HG02588 (cell line): ENCODE measurements around the gene MEX3C.

Experiments used
- ATAC-seq: cut with Tn5 transposase; IDR thresholded peaks from one replicate; pipeline ENCODE4 v1.9.1; 2021; ENCODE audit warnings: mild to moderate bottlenecking, moderate library complexity; ENCODE audit not compliant: unreplicated experiment

The MEX3C gene

DNA sequence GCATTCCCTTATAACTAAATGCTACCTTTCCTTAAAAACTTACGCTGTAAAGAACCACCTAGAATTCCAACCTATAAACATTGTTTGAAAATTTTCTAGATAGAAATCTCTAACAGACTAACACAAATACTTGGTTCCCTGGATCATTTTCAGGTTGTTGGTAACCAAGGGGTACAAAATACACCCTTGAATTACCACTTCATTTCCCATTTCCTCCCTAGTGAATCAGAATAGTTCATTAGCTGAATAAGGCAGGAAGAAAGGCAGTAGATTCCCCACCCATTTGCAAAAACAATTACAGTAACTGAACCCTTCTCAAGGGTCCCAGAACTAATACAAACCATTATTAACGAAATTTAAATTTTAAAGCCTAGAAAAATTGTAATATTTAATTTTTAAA lies 5.5 kb downstream of the MEX3C start:
- no peak for ATAC-seq

- no peak for ATAC-seq
These were observed 6.3 kb downstream of the MEX3C start for GRCh38 chr18:51191128-51191717.

GRCh38 chr18:51190000-51190399 lies 7.5 kb downstream of the MEX3C start:
- no peak for ATAC-seq

DNA sequence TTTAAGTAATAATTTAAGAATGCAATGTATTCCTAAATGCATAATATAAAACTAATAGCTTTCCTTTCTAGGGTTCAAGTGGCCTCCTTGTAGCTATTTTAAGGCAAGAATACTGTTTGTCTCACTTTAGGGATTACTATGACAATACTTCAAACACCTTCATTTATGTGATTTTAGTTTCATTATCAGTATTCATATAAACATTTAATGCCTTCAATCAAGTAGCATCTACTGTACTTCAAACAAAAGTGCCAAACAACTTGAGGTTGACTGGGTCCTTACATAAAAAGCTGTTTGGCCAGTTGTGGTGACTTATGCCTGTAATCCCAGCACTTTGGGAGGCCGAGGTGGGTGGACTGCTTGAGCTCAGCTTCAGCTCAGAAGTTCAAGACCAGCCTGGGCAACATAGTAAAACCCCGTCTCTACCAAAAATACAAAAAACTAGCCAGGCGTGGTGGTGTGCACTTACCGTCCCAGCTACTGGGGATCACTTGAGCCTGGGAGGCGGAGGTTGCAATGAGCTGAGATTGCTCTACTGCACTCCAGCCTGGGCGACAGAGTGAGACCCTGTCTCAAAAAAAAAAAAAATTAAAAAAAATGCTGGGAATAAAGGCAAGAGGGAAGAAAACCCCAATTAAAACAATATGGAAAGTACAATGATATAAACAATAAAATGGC lies 9.3 kb downstream of the MEX3C start:
- ATAC-seq = no peak

- ATAC-seq = no peak
These were observed 12.4 kb downstream of the MEX3C start for GRCh38 chr18:51185075-51185474.

GRCh38 chr18:51184091-51184457 lies 13.4 kb downstream of the MEX3C start:
- no peak for ATAC-seq

GRCh38 chr18:51183372-51184090 lies 13.9 kb downstream of the MEX3C start:
- no peak for ATAC-seq

DNA sequence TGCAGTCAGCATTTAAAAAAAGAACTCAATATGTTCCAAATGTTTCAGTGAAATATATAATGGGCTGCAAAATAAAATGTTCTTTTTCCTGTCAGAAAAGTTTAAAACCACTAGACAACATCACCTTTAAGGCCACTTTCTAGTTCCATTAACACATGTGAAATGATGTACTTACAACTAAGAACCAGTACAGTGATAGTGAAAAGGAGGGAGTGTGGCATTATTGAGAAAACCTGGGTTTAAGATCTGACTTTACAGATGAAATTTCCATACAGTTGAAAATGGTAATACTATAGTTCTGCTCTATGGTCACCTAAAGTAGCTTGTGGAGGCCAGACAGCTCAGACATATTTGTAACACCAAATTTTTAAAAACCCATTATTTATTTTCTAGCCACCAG lies 14.7 kb downstream of the MEX3C start:
- ATAC-seq = no peak

DNA sequence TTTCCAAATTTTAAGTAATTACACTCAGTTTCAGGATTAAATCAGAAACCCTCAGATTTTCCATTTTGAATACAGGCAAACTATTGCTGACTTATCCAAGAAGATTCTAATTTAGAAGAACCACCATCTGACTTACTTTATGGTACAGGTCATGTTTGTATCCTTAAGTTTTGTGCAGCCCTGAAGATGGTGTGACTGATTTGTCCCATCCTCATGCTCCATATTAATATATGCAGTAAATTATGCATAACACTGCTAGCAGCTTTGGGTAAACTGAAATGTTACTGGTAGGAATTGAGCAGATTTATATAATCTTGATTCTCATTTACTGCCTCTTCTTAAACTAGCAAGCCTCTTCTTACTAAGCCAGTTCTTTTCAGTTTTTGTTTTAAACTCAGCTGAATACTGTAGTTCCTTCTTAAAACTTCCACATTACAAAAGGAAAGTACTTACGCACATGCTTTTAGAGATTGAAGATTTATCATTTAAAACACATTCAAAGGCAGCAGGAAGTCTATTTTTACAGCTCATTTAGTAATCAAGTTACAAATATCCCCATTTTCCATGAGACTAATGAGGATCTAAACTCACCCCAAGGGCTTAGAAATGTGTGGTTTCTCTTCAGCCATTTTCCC lies 25.7 kb downstream of the MEX3C start:
- ATAC-seq = no peak

DNA sequence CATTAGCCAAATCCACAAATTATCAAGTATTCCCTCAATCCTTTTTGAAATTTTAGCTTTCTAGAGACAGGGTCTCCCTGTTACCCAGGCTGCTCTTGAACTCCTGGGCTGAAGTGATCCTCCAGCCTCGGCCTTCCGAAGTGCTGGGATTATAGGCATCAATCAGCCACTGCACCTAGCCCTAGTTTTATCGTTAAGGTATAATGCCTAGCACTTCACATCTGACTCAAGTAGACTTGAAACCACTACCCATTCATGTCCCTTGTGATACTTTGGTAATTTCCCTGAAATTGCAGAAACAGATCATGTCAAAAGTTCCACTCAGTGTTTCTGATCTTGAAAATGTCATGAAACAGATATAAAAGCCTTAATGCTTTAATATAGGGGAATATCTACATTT lies 26.3 kb downstream of the MEX3C start:
- ATAC-seq = peak; percentile 78

- no peak for ATAC-seq
These were observed 26.8 kb downstream of the MEX3C start for GRCh38 chr18:51170664-51171063.

DNA sequence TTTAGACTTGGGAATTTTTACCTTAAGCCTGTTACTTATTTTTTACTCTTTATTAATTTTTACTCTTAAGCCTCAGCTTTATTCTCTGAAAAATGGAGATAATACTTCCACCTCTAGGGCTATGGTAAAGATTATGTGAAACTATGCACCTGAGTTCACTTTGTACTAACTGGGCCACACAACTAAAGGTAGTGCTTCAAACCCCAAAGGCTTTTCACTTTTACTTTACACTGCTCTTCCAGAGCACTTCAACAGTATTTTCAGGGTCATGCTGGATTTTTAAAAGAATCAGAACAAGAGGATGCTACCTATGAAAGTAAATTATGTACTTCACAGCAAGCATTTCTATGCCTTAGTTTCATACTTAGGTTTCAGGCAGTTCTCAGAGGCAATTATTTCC lies 27.8 kb downstream of the MEX3C start:
- ATAC-seq = no peak

DNA sequence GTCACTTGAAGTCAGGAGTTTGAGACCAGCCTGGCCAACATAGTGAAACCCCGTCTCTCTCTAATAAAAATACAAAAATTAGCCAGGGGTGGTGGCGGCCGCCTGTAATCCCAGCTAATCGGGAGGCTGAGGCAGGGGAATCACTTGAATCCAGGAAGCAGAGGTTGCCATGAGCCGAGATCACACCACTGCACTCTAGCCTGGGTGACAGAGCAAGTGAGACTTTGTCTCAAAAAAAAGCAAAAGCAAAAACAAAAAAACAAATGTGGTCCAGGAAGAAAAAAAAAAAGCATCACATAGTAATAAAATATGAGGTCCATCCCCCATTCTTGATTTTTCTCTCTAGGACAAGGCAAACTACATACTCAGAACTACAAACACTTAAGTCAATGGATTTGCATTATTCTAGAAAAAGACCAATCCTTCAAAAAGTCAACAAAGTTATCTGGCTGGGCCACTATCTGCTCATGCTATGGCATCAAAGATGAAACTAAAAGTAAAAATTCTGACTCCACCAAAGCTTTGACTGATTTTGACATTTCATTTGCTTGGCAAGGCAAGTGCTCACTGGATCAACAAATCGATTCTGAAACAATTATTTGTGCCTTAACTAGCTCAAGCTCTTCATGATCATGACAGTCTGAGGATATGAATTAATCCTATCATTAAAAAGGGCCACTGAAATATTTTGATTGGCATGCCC lies 28.4 kb downstream of the MEX3C start:
- ATAC-seq = no peak

GRCh38 chr18:51168026-51168742 lies 29.3 kb downstream of the MEX3C start:
- no peak for ATAC-seq

GRCh38 chr18:51165296-51165695 lies 32.2 kb downstream of the MEX3C start:
- ATAC-seq = no peak

DNA sequence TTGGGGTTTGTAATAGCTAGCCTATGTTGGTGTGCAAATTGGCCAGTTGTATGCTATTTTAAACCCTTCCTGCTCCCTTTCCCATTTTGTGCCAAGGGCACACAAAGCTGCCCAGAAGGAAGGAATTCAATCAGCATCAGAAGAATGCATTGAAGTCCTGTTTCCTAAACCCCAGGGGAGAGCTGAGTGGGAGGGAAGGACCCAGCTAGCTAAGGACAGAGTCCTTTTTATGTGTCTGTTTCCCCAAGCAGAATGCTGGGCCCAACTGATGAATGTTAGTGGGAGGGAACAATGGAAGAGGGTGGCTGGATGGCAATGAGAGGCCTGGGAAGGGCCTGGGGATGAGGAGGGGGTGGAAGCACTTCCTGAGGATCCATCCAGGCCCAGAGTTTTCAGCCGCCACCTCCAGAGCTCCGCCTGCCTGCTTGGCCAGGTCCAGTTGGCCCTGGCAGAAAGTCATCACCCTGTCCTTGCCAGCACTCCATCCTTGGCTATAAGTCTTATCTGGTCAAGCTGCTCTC lies 32.7 kb downstream of the MEX3C start:
- ATAC-seq = no peak

GRCh38 chr18:51164342-51164741 lies 33.1 kb downstream of the MEX3C start:
- ATAC-seq = no peak

- no peak for ATAC-seq
These were observed 33.9 kb downstream of the MEX3C start for GRCh38 chr18:51163543-51163942.

- ATAC-seq = no peak
These were observed 34.9 kb downstream of the MEX3C start for GRCh38 chr18:51162617-51163016.

DNA sequence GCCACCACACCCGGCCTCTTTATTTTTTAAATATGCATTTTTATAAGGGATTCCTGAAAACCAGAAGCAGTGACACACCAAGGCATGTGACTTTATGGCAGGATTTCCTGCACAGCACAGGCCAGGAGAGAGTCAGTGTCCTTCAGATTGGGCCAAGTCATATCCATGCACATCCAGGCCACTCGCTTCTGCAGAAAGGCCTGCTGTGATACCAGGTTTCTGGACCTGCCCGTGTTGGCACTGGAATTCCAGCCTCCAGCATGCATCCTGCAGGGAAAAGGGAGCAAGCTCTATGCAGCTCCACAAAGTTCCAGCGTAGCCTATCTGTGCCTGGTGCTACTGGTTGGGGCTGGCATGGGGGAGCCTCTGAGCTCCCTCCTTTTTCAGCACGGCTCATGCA lies 36.8 kb downstream of the MEX3C start:
- no peak for ATAC-seq
